IgD-negative memory B cell (primary cell): ENCODE measurements around the gene NXPE4. TPM values are rescaled to one million over a fixed set of nuclear protein-coding genes. Genes with fewer than 3 reads are reported as not detected.

Experiments
- H3K27ac Mint-ChIP-seq, 3 donors: one replicate each; pipeline ENCODE4 v1.8.0; 2020 to 2022; ENCODE audit warnings: mild to moderate bottlenecking in 3 of 3, mixed read lengths in 3 of 3, moderate library complexity in 1 of 3
- H3K27me3 Mint-ChIP-seq: one replicate; pipeline ENCODE4 v1.8.0; 2021; ENCODE audit warnings: mixed read lengths
- H3K36me3 Mint-ChIP-seq: one replicate; pipeline ENCODE4 v1.8.0; 2020; ENCODE audit warnings: mild to moderate bottlenecking, mixed read lengths
- H3K4me1 Mint-ChIP-seq, 3 donors: one replicate each; pipeline ENCODE4 v1.8.0; 2020 to 2022; ENCODE audit warnings: mixed read lengths in 3 of 3, mild to moderate bottlenecking in 1 of 3
- H3K4me3 Mint-ChIP-seq, 4 donors: one replicate each; pipeline ENCODE4 v1.8.0; 2020 to 2022; ENCODE audit warnings: mild to moderate bottlenecking in 4 of 4, mixed read lengths in 4 of 4, moderate library complexity in 3 of 4
- H3K9me3 Mint-ChIP-seq, 3 donors: one replicate each; pipeline ENCODE4 v1.8.0; 2020 to 2021; ENCODE audit warnings: mixed read lengths in 3 of 3, mild to moderate bottlenecking in 1 of 3
- polyA plus RNA-seq: library from polyadenylated mRNA; unstranded; fragments of 300-500 nt; fragmentation: Illumina TruSeq; gene quantifications from one replicate; pipeline ENCODE4 v1.2.3, GENCODE V29; 2021

NXPE4 gene
- polyA plus RNA-seq, 1 donor from 2014 or later = not detected

DNA sequence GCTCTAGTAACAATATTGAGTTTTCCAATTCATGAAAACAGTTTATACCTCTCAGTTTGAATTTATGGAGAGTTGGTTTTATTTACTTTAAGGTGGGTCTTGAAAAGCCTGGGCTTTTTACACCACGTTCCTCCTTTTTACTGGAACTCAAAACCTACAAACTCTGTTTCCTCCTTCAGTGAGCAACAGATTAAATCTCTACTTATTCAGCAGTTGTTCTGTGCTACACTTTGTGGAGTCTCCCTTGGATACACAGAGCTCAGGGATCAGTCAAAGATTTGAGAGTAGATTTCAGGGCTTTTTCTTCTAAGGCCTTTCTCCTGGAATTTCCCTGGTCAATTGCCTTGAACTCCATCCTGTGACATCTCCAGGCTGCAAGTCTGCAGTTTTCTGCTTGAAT is 39.5 kb downstream of the NXPE4 start:
- Mint-ChIP-seq H3K4me1 (no peaks in the 10 kb centered on the region), H3K4me3 (no peak overlapping the region), H3K36me3 (peaks cover 4% of the 10 kb centered on the region), H3K27ac (no peak overlapping the region), H3K27me3 (no peaks in the 10 kb centered on the region), H3K9me3 (no peaks in the 10 kb centered on the region)

DNA sequence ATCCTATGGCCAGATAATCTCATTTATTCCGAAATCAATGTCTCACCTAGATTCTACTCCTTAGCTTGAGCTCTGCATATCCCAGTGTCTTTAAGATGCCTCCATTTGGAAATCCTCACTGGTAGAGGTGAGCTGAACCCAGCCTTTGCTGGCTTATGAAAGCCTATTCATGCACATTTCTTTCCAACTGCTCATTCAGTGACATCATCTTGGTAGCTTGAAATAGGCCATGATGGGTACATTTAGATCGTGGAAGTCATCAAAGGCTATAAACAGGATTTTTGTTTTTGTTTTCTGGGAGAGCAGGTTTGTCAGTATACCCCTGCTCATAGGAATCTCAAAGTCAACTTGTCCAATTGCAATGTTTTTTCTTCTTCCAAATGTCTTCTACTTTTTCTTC is 41.9 kb downstream of the NXPE4 start:
- no peaks in the 10 kb centered on the region for H3K4me1 Mint-ChIP-seq
- no peaks in the 10 kb centered on the region for H3K9me3 Mint-ChIP-seq
- no peak overlapping the region for H3K27ac Mint-ChIP-seq
- peaks cover 4% of the 10 kb centered on the region for H3K36me3 Mint-ChIP-seq
- no peaks in the 10 kb centered on the region for H3K27me3 Mint-ChIP-seq
- H3K4me3 Mint-ChIP-seq = no peak overlapping the region

DNA sequence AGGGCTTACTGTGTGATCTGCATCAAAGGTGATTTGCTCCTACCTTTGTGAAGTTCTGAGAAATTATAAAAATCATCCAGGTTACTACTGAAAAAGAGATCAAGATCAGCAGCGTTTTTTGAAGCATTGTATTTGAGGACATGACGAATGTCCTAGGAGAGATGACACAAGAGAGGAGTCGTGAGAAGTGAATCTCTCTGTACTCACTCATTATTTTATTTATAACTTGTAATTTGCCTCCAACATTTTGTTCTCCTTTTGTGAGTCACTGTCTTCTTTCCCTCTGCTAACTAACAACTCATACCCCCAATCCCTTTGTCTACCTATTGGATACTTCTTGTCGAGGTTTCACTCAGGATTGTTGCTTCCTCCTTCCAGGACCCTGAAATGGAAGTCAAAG is 44.5 kb downstream of the NXPE4 start:
- Mint-ChIP-seq H3K36me3 (peaks cover 4% of the 10 kb centered on the region), H3K27ac (no peak overlapping the region), H3K4me1 (no peaks in the 10 kb centered on the region), H3K27me3 (no peaks in the 10 kb centered on the region), H3K4me3 (no peak overlapping the region), H3K9me3 (peaks cover 0 to 3% (median 0%) of the 10 kb centered on the region in 3 donors)

DNA sequence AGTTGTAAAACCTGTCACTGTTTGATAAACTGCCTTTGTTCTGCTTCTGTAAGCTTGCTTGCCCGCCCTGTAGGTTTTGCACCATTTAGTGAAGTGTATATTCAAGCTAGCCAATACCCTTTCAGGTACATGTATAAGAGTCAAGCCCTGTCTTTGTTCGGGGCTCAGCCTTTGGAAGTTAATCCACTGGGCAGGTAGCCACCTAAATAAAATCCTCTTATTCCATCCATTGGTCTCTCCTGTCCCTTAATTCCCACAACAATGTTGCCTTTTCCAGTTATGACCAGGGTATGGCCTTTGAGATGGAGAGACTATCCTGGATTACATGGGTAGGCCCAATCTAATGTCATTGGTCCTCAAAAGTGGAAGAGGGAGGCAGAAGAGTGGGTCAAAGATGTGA is 69.9 kb downstream of the NXPE4 start:
- peaks cover 2 to 24% (median 11%) of the 10 kb centered on the region in 3 donors for H3K9me3 Mint-ChIP-seq
- no peaks in the 10 kb centered on the region for H3K4me1 Mint-ChIP-seq
- no peak overlapping the region for H3K4me3 Mint-ChIP-seq
- H3K27me3 Mint-ChIP-seq = peaks cover under 1% of the 10 kb centered on the region
- no peak overlapping the region for H3K27ac Mint-ChIP-seq
- no peaks in the 10 kb centered on the region for H3K36me3 Mint-ChIP-seq

DNA sequence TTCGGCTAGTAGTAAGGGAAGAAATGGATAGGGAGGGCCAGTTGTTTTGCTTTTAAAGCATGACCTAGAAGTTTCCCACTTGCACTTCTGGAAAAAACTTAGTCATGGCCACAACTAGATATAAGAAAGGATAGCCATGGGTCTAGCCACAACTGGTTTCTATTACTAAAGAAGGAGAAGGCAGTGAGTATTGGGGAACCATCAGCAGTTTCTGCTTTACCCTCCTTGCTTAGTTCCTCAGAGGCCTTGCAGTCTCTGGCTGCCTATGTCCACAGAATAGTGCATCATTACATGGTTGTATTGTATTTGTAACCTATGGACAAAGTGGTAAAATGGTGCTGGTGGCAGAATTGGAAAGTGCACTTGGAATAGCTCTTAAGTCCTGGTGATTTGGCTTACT is 71.5 kb downstream of the NXPE4 start:
- H3K27ac Mint-ChIP-seq = no peak overlapping the region
- H3K36me3 Mint-ChIP-seq = no peaks in the 10 kb centered on the region
- no peak overlapping the region for H3K4me3 Mint-ChIP-seq
- H3K9me3 Mint-ChIP-seq = peaks cover 2 to 24% (median 11%) of the 10 kb centered on the region in 3 donors
- no peaks in the 10 kb centered on the region for H3K27me3 Mint-ChIP-seq
- no peaks in the 10 kb centered on the region for H3K4me1 Mint-ChIP-seq

DNA sequence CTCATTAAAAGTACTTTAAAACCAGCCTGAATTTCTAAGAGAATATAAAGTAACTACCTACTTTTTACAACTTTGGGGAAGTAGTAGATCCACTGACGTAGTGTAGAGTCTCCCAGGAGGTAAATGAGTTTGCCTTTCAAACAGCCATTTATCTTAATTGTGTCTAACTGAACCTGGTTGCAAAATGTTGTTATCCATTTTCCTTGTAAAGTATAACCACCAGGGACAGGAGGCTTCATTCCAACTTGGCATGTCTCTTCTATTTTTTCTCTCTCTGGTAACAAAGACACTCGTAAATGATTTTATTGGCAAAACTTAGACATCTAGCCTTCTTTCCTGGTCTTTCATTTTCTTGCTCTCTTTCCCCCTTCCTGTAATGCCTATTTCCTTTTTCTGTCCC is 72.8 kb downstream of the NXPE4 start:
- H3K9me3 Mint-ChIP-seq = peaks cover 2 to 15% (median 11%) of the 10 kb centered on the region in 3 donors
- no peak overlapping the region for H3K4me3 Mint-ChIP-seq
- no peaks in the 10 kb centered on the region for H3K4me1 Mint-ChIP-seq
- H3K36me3 Mint-ChIP-seq = no peaks in the 10 kb centered on the region
- no peak overlapping the region for H3K27ac Mint-ChIP-seq
- H3K27me3 Mint-ChIP-seq = no peaks in the 10 kb centered on the region

Other genes with a start within 250 kb of the NXPE4 start
- gene C11orf71, start 195.3 kb downstream of the NXPE4 start, polyA plus RNA-seq = 9.0 TPM
- gene RBM7, start 195.1 kb downstream of the NXPE4 start, polyA plus RNA-seq = 34.9 TPM
- 34.0 TPM for gene REXO2, start 156.3 kb downstream of the NXPE4 start, polyA plus RNA-seq
- gene NXPE1, start 35.9 kb downstream of the NXPE4 start, polyA plus RNA-seq = not detected
- not detected for gene NXPE2, start 82.7 kb upstream of the NXPE4 start, polyA plus RNA-seq